ENCODE measurements around the gene BORCS6.
A peak's percentile ranks its signal among the peaks of the same experiment; 100 is the strongest.
"Not testable (repeated sequence)": the region's sequence is repeated elsewhere in the genome, so short reads cannot be mapped to it uniquely, and the experiment has no call there.

Gene BORCS6

DNA sequence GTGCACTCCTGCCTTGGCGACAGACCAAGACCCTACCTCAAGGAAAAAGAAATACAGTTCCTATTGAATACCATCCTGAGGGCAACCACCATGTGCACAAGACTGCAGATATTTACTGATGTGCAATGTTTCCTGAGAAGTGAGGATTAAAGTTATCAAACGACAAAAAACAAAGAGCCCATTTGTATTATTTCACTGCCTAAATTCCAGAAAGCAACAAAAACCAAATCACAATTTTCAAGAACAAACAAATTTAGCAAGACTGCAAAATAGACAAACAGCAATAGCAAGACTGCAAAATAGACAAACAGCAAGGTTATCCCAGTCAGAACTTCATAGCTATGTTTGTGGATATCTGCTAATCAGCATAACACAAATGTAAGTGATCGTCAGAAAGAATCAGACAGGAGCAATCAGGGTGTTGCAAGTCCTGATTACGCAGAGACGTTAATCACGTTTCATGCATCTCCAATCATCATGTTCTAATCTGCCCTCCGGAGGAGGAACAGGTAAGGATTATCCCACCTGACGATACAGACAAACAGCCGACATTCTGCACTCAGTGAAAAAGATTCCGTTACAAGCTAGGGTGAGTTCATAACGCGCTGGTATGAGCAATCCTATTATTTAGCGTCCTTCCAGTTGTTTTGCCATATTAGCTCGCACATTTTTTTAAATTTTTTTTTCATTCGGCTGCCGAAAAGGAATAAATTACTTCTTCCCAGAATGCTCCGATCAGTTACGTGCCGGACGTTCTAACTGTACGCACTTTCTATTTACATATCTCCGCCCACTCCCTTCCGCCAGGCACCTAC, 16.7 kb downstream of the BORCS6 start:
- TF ChIP-seq GATA1 (IDR thresholded peaks at IDR 0.05; ENCODE audit: low read depth, low read length) (peak; percentile 26), POLR2A (IDR thresholded peaks at IDR 0.05; ENCODE audit: low read length) (peak; percentile 100)
- peak; percentile 93 to 97 for DNase-seq

DNA sequence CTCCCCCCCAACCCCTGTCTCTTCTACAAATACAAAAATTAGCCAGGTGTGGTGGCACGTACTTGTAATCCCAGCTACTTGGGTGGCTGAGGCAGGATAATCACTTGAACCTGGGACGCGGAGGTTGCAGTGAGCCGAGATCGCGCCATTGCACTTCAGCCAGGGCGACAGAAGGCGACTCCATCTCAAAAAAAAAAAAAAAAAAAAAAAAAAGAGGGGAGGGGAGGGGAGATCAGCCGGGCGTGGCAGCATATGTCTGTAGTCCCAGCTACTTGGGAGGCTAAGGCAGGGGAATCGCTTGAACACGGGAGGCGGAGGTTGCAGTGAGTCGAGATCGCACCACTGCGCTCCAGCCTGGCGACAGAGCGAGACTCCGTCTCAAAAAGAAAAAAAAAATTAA, 19.8 kb downstream of the BORCS6 start:
- DNase-seq: not testable (repeated sequence)

DNA sequence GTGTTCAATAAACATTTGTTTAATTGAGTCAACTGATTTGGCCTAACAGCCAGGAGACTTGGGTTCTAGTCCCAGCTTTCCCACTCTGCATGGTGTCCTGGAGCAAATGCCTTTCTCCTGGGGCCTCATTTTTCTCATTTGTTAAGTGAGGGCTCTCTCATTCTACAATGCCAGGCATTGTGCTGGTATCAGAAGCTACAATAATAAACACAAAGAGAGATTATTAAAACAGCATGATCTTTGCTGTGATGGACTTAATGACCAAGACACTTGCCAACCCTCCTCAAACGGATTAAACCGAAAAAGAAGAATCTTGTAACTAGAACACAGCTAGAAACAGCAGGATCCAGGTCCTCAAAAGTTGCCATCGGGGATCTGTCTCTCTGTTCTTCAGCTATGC, 22.5 kb downstream of the BORCS6 start:
- TF ChIP-seq POLR2A (IDR thresholded peaks at IDR 0.05; ENCODE audit: low read length): no peak
- no peak for TF ChIP-seq GATA1 (IDR thresholded peaks at IDR 0.05; ENCODE audit: low read depth, low read length)
- no peak for DNase-seq

DNA sequence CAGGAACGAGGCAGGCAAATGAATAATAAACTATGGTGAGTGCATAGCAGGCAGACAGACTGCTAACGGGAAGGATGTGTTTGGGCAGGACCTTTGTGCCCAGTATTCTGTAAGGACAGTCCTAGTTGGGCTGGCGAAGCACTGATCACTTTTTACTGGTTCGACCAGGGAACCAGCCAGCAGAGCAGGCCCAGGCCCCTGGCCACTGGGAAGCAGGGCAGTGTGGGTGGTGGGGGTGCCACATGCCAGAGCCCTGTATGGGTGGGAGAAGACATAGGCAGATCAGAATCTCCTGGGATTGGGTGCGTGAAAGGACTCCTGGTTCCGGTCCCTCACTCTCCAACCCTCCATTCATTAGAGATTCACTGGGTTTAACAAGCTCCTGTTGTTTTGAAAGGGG, 23.2 kb downstream of the BORCS6 start:
- no peak for TF ChIP-seq GATA1 (IDR thresholded peaks at IDR 0.05; ENCODE audit: low read depth, low read length)
- no peak for TF ChIP-seq POLR2A (IDR thresholded peaks at IDR 0.05; ENCODE audit: low read length)
- DNase-seq: no peak

DNA sequence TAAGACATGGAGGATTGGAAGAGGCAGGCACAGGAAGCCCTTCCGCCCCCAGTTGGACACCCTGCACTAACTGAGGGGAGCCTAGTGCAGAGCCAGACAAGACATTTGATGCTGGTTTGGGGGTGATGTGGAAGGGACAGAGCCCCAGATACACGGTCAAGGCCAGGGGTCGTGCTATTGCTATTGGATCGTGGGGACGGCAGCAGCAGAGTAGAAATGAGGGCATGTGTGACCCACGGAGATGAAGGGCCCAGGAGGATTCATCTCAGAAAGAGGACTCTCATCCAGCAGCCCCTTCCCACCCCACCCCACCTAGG, 25.2 kb downstream of the BORCS6 start:
- TF ChIP-seq GATA1 (IDR thresholded peaks at IDR 0.05; ENCODE audit: low read depth, low read length): no peak
- no peak for TF ChIP-seq POLR2A (IDR thresholded peaks at IDR 0.05; ENCODE audit: low read length)
- no peak for DNase-seq

DNA sequence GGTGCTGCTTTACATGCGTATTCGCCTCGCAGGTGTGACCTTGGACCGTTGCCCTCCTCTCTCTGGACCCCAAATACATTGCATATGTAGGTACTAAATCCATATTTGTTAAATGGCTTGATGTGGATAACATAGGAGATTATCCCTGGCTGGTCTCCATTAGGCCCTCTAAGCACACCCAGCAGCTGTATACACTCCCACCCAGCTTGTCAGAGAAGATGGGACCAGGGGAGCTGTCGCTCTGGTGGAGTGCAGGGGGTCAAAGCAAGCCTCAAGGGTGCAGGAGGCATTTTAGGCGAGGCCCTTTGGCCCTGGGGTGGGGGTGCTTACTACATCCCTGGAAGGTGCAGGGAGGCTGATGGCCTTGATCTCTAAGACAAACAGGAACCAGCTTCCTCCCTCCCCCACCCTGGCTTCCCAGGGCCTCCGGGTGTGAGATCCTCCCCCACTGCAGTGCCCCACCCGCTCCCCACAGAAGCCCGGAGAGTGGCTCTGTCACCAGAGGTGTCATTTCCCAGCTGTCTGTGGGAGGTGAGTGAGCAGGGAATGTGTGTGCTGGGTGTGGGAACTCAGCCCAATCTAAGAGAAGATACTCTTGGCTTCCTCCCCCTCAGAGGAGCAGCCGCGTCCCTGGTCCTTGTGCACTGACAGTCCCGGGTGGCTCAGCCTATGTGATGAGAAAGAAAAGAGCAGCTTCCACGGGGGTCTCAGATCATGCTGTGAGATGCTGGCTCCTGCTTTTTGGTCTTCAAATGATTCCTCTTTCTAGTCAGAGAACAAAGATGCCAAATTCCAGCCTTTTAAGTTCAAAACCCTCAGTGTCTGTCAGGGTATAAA, 25.8 kb downstream of the BORCS6 start:
- TF ChIP-seq GATA1 (IDR thresholded peaks at IDR 0.05; ENCODE audit: low read depth, low read length) (no peak), POLR2A (IDR thresholded peaks at IDR 0.05; ENCODE audit: low read length) (peak; percentile 56)
- DNase-seq: peak; percentile 65 to 75

DNA sequence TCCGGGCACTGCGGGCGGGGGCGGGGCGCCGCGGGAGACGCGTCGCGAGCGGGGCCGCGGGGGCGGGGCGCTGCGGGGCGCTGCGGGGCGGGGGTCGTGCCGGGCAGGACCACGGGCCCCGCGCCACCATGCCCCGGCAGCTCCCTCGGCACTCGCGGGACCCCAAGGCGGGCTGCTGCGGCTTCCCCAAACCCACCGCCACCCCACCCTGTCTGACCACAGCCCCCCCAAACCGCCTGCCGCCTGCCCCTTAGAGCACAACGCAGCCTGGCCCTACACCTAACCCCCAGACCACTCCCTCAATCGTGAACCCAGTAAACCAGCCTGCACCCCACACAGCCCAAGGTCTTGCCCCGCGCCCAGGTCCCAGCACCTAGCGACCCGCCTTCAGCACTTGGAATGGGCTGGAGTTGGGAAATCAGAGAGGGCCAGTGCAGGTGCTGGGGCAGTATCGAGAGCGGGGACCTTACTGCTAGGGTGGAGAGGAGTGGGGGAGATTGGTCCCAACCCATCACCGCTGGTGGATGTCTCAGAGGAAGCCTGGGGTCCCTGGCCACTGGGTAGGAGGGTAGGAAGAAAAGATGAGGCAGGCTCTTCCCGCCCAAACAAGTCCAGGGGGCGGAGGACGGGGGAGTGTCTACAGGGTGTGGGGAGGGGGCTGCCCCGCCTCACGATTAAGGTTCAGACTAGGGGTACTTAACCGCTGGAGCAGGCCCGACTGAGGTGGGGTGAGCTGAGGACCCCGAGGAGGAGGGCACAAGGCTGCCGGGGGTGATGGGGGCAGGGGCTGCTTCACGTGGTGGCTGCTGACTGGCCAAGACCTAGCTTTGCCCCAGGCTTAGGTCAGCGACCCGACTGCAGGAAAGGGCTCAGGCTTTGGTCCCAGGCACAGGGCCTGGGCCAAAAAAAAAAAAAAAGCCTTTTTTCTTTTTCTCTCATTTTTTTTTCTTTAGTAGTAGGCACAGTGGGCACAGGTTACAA, 26.7 kb downstream of the BORCS6 start:
- no peak for TF ChIP-seq POLR2A (IDR thresholded peaks at IDR 0.05; ENCODE audit: low read length)
- no peak for TF ChIP-seq GATA1 (IDR thresholded peaks at IDR 0.05; ENCODE audit: low read depth, low read length)
- DNase-seq: peak; percentile 55 to 67

DNA sequence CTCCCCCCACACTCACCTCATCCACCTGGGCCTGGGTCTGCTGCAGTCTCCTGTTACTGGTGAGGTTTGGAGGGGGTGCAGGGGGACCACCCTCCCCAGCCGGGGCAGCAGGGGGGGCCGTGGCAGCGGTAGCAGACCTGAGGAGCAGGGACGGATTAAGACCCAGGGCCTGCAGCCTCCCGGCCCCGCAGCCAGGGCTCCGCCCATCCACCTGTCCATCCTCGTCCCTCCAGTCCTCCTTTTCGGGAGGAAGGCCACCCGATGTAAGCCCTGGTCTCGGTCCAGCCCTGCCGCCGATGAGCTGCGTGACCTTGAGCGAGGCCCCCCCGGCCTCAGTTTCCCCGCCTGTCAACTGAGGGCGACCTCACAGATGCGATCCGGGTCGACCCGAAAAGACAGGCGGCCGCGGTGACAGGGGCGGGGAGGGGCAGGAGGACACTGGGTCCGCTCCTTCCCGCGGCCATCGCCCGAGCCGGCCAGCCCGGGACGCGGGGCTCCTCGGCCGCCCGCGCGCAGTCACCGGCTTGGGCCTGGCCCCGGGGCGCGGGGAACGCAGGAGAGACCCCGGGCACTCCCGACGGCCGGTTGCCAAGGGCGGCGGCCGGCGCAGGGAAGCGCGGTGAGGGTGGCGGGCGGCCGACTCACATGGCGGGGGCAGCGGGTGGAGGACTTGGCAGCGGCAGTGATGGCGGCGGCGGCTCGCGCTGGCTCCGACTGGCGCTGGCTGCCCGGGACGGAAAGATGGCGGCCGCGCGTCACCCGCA, 27.6 kb downstream of the BORCS6 start, which contains the start of gene VAMP2:
TSS of gene VAMP2 (minus strand) at position 716 of the 764 bp plus-strand sequence. CDS start at position 647, 69 bp downstream.
- TF ChIP-seq GATA1 (IDR thresholded peaks at IDR 0.05; ENCODE audit: low read depth, low read length): no peak
- peak; percentile 58 for TF ChIP-seq POLR2A (IDR thresholded peaks at IDR 0.05; ENCODE audit: low read length)
- DNase-seq: peak; percentile 88 to 95

DNA sequence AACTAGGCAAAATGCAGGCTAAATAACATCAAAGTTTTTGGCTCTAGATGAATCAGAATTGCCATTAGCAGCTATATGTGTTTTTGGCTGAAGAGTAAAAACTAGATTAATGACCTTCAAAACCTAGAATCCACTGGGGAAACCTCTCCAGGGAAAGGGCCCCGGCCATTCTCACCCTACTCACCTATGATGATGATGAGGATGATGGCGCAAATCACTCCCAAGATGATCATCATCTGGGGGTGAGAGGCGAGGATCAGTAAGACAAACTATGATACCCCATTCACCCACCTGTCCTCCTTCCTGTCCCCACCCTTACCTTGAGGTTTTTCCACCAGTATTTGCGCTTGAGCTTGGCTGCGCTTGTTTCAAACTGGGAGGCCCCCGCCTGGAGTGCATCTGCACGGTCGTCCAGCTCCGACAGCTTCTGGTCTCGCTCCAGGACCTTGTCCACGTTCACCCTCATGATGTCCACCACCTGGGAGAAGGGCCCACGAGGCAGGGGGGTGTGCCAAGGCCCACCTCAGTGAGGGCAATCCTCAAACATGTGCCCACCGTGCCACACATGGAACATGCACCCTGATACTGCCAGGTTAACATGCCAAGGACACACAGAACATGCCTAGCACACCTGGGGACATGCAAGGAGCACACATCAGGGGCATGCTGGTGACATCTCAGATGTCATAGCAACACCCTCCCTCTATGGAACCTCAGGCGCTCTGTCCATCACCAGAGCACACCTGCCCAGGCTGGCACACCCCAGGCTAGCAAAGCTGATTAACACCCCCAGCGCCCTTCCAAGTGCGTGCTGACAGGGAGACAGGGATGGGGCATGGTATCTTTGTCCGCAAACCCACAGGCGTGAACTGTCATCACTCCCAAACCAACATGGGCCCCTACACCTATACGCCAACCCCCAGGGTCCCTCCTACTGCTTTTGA, 28.4 kb downstream of the BORCS6 start:
- TF ChIP-seq POLR2A (IDR thresholded peaks at IDR 0.05; ENCODE audit: low read length) (no peak), GATA1 (IDR thresholded peaks at IDR 0.05; ENCODE audit: low read depth, low read length) (no peak)
- DNase-seq: no peak

DNA sequence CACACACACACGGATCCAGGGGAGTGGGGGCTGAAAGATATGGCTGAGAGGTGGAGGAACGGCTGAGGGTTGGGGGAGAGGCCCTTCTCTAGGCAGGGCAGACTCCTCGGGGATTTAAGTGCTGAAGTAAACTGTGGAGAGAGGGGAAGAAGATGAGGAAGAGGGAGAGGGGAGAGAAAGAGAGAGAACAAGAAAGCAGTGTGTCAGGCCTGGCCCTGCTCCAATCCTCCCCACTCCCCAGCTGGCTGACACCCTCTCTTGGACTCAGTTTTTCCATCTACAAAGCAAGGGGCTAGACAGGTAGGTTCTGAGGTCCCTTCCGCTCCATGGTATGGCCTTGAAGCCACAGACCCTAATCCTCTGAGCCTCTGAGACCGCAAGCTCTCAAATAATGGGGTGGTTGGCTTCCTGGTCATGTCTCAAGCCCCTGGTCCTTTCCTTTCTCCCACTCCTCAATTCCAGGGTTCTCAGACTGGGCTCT, 29.2 kb downstream of the BORCS6 start:
- TF ChIP-seq GATA1 (IDR thresholded peaks at IDR 0.05; ENCODE audit: low read depth, low read length): no peak
- no peak for TF ChIP-seq POLR2A (IDR thresholded peaks at IDR 0.05; ENCODE audit: low read length)
- no peak for DNase-seq

DNA sequence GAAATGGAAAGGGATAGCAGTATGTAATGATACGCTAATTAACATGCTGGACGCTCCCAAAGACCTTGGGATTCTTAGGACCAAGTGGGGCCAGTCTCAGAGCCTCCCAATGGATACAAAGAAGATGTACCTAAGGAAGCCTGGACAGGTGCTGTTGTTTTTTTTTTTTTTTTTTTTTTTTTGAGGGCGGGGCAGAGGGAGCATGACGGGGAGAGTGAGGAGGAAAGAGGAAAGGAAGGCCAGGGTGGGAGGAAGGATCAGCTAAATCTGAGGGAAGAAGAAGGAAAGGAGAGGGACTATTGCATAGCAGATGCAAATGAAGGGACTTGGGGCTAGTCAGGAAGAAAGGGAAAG, 29.8 kb downstream of the BORCS6 start:
- TF ChIP-seq GATA1 (IDR thresholded peaks at IDR 0.05; ENCODE audit: low read depth, low read length) (no peak), POLR2A (IDR thresholded peaks at IDR 0.05; ENCODE audit: low read length) (no peak)
- no peak for DNase-seq

Measured in erythroblast (primary cell).